ENCODE data around the gene TM7SF2.

DNA sequence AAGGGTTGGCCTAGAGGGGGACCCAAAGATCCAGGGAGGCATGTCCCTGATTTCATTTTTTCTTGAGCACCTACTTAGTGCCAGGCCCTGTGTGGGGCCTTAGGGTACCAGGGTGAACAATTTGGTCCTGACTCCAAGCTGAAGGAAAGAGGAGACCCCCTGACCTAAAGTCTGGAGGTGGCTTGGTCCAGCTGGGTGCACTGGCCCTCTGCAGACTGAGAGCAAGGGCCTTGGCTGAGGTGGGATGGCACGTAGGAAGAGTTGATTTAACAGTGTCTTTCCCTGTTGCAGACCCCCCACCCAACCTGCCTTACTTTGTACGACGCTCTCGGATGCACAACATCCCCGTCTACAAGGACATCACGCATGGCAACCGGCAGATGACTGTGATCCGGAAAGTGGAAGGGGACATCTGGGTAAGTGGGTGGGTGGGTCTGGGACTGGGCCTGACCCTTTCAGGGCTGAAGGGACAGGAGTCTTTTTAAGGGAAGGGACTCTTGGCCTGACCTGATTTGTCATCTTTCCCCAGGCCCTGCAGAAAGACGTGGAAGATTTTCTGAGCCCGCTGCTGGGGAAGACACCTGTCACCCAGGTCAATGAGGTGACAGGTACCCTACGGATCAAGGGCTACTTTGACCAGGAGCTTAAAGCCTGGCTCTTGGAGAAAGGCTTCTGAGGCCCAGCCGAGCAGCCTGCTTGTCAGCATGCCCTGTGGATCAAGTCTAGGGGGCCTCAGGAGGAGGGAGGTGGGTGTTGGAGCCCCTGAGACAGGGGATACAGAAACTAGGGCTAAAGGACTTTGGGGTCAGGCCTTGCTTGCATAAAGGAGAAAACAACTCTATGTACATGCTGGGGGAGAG lies 13.8 kb downstream of the TM7SF2 start:
- TF ChIP-seq, protein P1, sequence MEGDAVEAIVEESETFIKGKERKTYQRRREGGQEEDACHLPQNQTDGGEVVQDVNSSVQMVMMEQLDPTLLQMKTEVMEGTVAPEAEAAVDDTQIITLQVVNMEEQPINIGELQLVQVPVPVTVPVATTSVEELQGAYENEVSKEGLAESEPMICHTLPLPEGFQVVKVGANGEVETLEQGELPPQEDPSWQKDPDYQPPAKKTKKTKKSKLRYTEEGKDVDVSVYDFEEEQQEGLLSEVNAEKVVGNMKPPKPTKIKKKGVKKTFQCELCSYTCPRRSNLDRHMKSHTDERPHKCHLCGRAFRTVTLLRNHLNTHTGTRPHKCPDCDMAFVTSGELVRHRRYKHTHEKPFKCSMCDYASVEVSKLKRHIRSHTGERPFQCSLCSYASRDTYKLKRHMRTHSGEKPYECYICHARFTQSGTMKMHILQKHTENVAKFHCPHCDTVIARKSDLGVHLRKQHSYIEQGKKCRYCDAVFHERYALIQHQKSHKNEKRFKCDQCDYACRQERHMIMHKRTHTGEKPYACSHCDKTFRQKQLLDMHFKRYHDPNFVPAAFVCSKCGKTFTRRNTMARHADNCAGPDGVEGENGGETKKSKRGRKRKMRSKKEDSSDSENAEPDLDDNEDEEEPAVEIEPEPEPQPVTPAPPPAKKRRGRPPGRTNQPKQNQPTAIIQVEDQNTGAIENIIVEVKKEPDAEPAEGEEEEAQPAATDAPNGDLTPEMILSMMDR (IDR thresholded peaks at IDR 0.05) = no peak
- TF ChIP-seq POLR2A (IDR thresholded peaks at IDR 0.05) = no peak
